RWPE1 (cell line): ENCODE results near the gene USO1.
"Not testable (repeated sequence)": the region's sequence is repeated elsewhere in the genome, so short reads cannot be mapped to it uniquely, and the experiment has no call there.

ENCODE experiments used
- CTCF ChIA-PET: fragments of 350-600 bp; sonication (Branson Sonifier 250); formaldehyde crosslinking; extraction: SDS; loops from one replicate; lab custom pipeline; 2021; lab: Yijun Ruan, JAX
- POLR2A ChIA-PET: fragments of 400-600 bp; formaldehyde crosslinking; extraction: SDS; loops from one replicate; lab custom pipeline; 2020; ENCODE audit warnings: antibody characterized with exemption; ENCODE audit not compliant: low non-redundant PET; lab: Yijun Ruan, JAX
- DNase-seq: peaks from one replicate; pipeline ENCODE4 v3.0.0; 2012; ENCODE audit warnings: low spot score
- H3K27ac ChIP-seq: fragments of 450-650 bp; 2 replicates; pipeline ENCODE4 v1.5.1; 2017
- TF ChIP-seq, protein P1 (sequence below): fragments of 450-650 bp; conservative IDR thresholded peaks from 2 replicates; pipeline ENCODE4 v1.5.1; 2017; ENCODE audit warnings: low read depth, mild to moderate bottlenecking

The USO1 gene

DNA sequence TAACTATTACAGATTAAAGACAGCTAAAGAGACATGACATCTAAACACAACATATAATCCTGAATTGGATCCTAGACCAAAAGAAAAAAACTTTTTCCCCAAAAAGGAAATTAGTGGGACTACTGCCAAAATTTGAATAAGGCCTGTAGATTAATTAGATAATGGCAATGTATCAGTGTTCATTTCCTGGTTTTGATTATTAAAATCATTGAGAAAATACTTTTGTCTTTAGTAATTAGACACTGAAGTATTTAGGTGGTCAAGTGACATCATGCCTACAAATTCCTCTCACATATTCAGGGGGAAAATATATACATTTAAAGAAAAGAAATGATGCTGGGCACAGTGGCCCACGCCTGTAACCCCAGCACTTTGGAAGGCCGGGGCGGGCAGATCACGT is 10.4 kb upstream of the USO1 start:
- TF ChIP-seq, protein P1, sequence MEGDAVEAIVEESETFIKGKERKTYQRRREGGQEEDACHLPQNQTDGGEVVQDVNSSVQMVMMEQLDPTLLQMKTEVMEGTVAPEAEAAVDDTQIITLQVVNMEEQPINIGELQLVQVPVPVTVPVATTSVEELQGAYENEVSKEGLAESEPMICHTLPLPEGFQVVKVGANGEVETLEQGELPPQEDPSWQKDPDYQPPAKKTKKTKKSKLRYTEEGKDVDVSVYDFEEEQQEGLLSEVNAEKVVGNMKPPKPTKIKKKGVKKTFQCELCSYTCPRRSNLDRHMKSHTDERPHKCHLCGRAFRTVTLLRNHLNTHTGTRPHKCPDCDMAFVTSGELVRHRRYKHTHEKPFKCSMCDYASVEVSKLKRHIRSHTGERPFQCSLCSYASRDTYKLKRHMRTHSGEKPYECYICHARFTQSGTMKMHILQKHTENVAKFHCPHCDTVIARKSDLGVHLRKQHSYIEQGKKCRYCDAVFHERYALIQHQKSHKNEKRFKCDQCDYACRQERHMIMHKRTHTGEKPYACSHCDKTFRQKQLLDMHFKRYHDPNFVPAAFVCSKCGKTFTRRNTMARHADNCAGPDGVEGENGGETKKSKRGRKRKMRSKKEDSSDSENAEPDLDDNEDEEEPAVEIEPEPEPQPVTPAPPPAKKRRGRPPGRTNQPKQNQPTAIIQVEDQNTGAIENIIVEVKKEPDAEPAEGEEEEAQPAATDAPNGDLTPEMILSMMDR = no peak
- H3K27ac ChIP-seq = no peak overlapping the region
- ChIA-PET POLR2A (no interaction called here), CTCF (interaction anchor here (1.2 kb wide), 1 partner anchor 10 kb away, joined by 3 read pairs; the partner anchor contains the start of gene USO1)
- DNase-seq = no peak

DNA sequence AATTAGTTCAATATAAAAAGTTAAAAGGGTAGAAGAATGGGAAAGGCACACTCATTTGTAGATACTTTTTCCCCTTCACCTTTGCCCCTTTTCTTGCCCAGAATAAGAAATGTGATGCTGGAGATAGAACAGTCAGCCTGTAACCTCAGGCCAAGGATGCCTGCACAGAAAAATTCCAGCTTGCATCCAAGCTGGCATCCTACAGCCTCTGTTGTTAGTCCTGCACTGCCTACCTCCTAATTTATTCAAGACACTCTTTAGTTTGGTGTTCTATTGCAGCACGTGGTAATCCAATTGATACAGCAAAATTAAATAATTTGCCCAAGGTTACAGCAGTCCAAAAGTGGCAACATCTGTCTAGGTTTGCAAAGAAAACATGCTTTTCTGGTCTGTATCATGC is 9.7 kb upstream of the USO1 start:
- POLR2A ChIA-PET = no interaction called here
- no peak overlapping the region for H3K27ac ChIP-seq
- TF ChIP-seq, protein P1 = no peak
- no peak for DNase-seq
- CTCF ChIA-PET = interaction anchor here (1.4 kb wide), 1 partner anchor 9 kb away, joined by 6 read pairs; no protein-coding TSS in a partner anchor

DNA sequence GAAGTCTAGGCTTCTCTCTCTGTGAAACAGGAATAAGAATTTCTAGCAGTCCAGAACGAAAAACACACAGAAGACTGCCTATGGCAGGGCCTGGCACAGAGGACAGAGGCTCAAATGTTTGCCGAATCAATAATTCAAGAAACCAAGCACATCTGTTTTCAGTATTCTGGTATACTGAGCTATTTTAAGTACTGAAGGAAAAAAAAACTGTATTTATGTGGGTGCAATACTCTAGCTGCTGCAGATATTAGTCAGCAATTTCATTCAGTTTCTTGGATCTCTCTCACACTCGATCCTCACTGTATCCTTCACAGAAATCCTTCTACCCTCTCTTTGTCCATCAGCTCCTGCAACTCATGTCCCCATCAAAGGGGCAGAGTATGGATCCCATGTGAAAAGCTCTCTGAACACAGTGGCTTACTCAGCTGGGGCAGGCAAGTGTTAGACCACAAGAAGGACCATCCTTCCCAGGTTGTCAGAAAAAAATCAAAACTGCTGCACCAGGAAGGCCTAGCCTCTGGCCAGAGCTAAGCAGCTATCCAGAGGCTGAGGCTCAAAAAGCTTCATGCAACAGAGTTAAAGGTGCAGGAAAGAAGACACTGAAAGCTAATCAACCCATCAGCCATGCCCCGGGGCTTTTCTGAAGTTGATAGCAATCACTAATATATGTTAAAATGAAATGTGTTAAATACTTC is 9.1 kb upstream of the USO1 start:
- no peak for DNase-seq
- no peak overlapping the region for H3K27ac ChIP-seq
- POLR2A ChIA-PET = no interaction called here
- TF ChIP-seq, protein P1 = no peak
- CTCF ChIA-PET = interaction anchor here (1.4 kb wide), 1 partner anchor 8 kb away, joined by 6 read pairs; no protein-coding TSS in a partner anchor

DNA sequence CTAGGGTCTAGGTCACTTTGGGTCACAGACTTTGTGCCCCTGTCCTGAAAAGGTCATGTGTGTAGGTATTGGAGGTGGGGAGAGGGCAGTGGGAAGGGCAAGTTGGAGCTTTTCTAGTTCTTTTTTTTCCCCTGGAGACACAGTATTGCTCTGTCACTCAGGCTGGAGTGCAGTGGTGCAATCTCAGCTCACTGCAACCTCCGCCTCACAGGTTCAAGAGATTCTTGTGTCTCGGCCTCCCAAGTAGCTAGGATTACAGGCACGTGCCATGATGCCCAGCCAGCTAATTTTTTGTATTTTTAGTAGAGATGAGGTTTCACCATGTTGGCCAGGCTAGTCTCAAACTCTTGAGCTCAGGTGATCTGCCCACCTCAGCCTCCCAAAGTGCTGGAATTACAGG is 8.3 kb upstream of the USO1 start:
- H3K27ac ChIP-seq, DNase-seq, POLR2A ChIA-PET: not testable (repeated sequence)
- CTCF ChIA-PET = interaction anchor here (1.4 kb wide), 1 partner anchor 8 kb away, joined by 6 read pairs; no protein-coding TSS in a partner anchor

DNA sequence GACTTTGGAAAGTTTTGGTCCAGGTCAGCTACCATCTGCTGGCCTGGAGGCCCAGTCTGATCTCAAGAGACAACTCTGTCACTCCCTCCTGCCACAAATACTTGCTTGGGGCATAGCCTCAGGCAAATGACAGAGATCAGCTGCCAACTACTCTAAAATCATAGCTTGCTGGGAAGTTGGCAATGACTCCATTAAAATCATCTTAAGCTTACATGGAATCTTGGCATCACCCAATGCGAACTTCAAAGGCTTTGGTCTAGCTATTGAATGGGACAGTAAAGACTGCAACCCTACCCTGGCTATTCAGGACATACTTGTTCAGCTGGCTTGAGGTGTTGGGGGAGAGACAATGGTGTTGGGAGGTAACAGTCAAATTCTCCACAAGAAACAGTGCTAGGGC is 7.0 kb upstream of the USO1 start:
- ChIA-PET POLR2A (no interaction called here), CTCF (no interaction called here)
- H3K27ac ChIP-seq = no peak overlapping the region
- TF ChIP-seq, protein P1 = no peak
- DNase-seq = no peak

DNA sequence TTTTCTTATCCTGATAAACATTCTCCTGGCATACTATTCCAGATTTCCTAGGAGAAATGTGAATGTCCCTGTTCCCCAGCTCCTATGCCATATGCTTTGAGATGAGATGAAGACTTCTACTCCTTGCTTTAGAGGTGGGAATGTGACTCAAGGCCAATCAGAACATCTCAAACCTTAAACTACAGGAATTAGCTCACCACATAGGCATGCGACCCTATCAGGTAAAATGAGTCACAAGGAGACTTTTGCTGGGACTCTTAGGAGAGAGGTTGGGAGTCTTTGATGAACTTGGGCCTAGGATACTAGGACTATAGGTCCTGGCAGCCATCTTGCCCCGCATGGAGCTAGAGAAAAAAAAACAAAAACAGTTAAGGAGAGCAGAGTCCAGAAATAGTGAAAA is 5.8 kb upstream of the USO1 start:
- H3K27ac ChIP-seq = no peak overlapping the region
- POLR2A ChIA-PET = no interaction called here
- peak; percentile 13 for DNase-seq
- TF ChIP-seq, protein P1 = no peak
- CTCF ChIA-PET = interaction anchor here (0.5 to 0.6 kb wide), 2 partner anchors 21 to 786 kb away, joined by 4 to 7 read pairs; no protein-coding TSS in a partner anchor

DNA sequence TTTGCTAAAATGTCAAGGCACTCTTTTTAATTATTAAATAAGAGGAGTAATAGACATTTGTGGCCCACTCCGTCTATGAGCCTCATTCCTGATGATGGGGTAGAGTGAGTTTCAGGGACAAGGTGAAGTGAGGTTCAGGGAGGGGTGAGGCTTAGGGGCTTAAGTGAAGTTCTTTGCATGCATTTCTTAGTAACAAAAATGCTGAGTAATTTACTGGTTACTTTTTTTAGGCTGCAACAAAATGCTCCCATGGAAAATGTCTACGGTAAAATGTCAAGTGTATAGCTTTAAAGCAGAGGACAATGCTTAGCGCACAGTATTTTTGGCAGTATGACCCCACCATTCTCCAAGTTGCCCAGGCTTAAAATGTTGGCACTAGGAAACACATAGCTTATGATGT is 2.0 kb upstream of the USO1 start:
- no peak overlapping the region for H3K27ac ChIP-seq
- no peak for DNase-seq
- CTCF ChIA-PET = interaction anchor here (0.6 to 0.7 kb wide), 2 partner anchors 31 to 76 kb away, joined by 3 read pairs; no protein-coding TSS in a partner anchor
- POLR2A ChIA-PET = no interaction called here
- TF ChIP-seq, protein P1 = no peak
